GM18951 (cell line): ENCODE results near the gene PLOD2.

Source experiments
- POLR2A ChIP-seq: IDR thresholded peaks from 4 replicates; pipeline ENCODE4 v1.6.1; 2011; ENCODE audit warnings: mild to moderate bottlenecking; ENCODE audit not compliant: insufficient read length, insufficient read depth; ENCODE audit errors: extremely low read depth
- in situ Hi-C: fragments of 300-500 bp; cut with MboI; formaldehyde crosslinking; loops from one replicate; pipeline ENCODE4 v1.12.0; 2022; ENCODE audit warnings: low sequenced_read_pairs, mixed read lengths, inconsistent platforms; ENCODE audit not compliant: unreplicated experiment

The PLOD2 gene

GRCh38 chr3:146164071-146164470 lies 3.1 kb upstream of the PLOD2 start:
- no peak for TF ChIP-seq POLR2A
- in situ Hi-C loops, result loop anchor here (25.0 kb wide), 1 partner anchor 377 kb away; no protein-coding TSS in a partner anchor

- in situ Hi-C loops, result loop anchor here (25.0 kb wide), 1 partner anchor 376 kb away; no protein-coding TSS in a partner anchor
- no peak for TF ChIP-seq POLR2A
Measured at GRCh38 chr3:146163584-146163983, 2.6 kb upstream of the PLOD2 start.

GRCh38 chr3:146162561-146162960 lies 1.6 kb upstream of the PLOD2 start:
- in situ Hi-C loops, result loop anchor here (25.0 kb wide), 1 partner anchor 375 kb away; no protein-coding TSS in a partner anchor

DNA sequence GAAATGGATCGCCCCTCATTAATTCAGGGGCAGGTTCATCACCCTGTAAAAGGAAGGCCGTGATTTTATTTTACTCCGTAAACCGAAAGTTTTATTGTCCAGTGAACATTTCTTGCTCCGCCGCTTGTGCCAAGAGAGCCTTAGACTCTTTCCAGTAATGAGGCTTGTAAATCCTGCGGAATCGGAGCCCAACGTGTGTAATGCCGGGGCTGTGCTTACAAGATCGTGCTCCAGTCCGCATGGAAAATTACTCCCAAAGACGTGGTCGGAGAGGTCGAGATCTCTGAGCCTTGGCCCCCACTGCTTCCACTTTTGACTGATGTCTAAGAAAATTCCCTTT lies 649 bp upstream of the PLOD2 start:
- in situ Hi-C loops, result loop anchor here (25.0 kb wide), 1 partner anchor 374 kb away; no protein-coding TSS in a partner anchor
- TF ChIP-seq POLR2A, result no peak

More at GRCh38 chr3:146162561-146162960, 1.6 kb upstream of the PLOD2 start:
- no peak for TF ChIP-seq POLR2A

DNA sequence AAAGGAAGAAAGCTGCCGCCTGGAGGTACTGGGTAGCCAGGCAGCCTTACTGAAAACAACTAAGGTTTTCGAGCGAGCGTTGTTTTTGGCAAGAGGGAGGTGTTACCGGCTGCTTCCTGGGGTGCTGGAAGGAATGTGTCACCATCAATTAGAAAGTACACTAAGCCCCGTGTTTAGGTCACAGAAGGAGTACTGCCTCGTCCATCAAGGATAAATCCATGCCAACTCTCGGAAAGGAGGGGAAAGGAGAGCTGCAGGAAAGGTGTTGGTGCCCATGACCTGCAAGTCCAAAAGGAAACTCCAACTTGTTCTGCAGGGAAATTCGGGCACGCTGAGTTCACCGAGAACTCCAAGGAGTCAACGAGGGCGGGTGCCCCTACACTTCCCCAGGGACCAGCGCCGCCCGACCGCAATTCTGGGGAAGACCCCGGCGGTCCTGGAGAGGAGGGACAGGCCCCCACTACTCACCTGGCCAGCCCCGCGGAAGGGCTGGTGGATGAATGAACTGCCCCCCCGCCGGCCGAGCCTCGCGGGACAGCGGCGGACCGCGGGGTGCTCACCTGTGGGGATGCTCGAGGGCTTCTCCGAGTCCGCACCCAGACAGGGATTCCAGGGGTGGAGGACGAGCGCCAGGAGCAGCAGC lies 542 bp downstream of the PLOD2 start:
- in situ Hi-C loops, result loop anchor here (25.0 kb wide), 1 partner anchor 373 kb away; no protein-coding TSS in a partner anchor
- TF ChIP-seq POLR2A, result no peak

- in situ Hi-C loops, result loop anchor here (25.0 kb wide), 1 partner anchor 372 kb away; no protein-coding TSS in a partner anchor
Measured at GRCh38 chr3:146159616-146160320, 1.2 kb downstream of the PLOD2 start.

DNA sequence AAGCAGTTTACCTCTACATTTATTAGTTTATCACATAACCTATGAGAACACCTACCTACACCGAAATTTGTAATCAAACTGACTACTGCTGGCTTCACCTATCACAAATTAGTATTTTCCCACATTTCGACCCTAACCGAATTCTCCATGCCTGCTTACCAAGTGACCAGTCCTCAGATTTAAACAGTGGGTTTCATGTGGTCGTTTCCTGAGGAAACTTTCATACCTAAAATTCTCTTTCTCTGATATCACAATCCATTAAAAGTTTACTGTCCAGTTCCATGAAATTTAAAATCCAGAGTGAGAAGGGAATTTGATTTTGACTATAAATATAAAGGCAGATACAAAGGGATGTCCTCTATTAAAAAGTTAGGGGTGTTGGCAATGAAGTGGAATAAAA lies 1.9 kb downstream of the PLOD2 start:
- TF ChIP-seq POLR2A, result no peak
- in situ Hi-C loops, result loop anchor here (25.0 kb wide), 1 partner anchor 372 kb away; no protein-coding TSS in a partner anchor

More at GRCh38 chr3:146159616-146160320, 1.2 kb downstream of the PLOD2 start:
- TF ChIP-seq POLR2A, result no peak

DNA sequence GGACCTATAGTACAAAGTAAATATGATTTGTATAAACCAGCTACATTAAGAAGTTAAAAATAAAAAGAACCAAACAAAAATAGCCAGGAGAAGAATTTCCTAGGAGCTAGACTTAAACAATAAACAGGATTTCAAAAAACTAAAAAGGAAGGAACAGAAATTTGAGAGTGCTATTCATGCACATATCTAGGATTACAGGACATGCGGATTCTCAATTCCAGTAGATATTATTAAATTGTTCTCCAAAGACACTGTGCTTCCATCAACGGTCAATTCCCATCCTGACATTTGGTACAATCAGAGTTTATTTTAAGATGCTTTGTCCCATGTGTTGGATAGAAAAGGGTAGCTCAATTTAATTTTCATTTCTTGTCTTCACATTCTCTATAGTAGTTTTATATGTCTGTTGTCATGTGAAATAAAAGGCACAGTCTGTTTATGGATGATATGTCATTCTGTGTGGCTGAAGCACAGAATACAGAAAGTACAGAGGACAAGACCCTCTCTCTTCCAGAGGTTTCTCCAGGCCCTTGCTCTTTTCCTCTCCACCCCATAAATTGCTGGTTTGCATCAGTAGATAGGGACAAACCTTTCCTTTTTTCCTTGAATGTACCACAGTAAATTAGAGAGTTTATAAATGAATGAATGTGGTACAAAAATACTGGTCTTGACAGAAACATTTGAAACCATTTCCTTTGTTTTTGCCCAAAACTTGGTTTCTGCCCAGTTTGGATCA lies 3.5 kb downstream of the PLOD2 start:
- TF ChIP-seq POLR2A, result no peak
- in situ Hi-C loops, result loop anchor here (25.0 kb wide), 1 partner anchor 370 kb away; no protein-coding TSS in a partner anchor

DNA sequence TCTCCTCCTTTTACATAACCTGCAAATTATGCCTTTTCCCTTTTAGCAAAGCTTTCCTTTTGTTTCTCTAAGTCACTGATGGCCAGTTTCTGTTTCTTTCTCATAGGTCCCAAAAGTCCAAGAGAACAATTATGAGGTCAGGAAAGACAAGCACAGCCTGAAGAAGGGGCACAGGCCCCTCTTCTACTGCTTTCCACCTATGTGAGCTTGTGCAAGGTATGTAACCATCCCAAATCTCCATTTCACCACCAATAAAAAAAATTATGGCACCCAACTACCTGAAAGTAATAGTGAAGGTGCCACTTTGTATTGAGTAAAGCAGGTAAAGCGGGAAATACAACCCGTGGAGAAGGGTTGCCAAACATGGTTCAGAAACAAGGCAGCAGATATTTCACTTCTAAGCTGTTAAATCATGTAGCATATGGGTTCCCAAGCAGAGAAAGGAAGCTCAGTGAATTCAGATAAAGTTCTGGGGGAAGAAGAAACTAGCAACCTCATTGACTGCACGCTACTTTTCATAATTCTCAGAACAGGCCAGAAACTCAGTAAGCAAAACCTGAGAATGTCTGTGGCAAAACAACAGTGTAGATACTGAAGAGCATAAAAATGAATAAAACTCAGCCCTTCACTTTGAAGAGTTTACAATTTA lies 4.2 kb downstream of the PLOD2 start:
- in situ Hi-C loops, result loop anchor here (25.0 kb wide), 1 partner anchor 369 kb away; no protein-coding TSS in a partner anchor
- TF ChIP-seq POLR2A, result no peak

DNA sequence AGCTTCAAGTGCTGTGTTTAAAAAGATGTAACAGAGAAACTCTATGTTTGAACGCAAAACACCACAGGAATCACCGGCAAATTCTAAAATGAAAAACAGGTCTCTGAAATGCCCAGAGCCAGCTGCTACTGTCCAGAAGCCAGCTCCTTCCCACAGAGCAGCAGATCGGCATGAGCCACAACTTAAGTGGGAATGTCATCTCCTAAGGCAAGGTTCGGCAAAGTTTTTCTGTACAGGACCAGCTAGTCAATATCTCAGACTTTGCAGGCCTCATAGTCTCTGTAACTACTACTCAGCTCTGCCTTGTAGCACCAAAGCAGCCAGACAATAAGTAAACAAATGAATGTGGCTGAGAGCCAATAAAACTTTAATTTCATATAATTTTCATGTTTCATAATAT lies 4.9 kb downstream of the PLOD2 start:
- in situ Hi-C loops, result loop anchor here (25.0 kb wide), 1 partner anchor 369 kb away; no protein-coding TSS in a partner anchor
- TF ChIP-seq POLR2A, result no peak

DNA sequence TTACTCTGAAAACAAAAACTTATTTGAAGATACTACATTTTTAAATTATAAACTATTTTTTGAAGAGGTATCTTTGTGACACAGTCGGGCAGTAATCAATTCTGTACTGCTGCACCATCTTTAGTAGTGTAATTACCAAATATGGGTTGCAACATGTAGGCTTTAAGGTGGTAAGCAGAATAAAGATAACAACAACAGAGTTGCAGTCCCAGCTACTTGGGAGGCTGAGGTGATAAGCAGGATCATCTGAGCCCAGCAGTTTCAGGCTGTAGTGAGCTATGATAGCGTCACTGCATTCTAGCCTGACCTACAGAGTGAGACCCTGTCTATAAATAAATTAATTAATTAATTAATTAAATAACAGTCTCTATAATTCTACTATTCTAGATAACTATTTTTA lies 6.0 kb downstream of the PLOD2 start:
- in situ Hi-C loops, result loop anchor here (25.0 kb wide), 1 partner anchor 368 kb away; no protein-coding TSS in a partner anchor
- no peak for TF ChIP-seq POLR2A

- in situ Hi-C loops, result loop anchor here (25.0 kb wide), 1 partner anchor 367 kb away; no protein-coding TSS in a partner anchor
- no peak for TF ChIP-seq POLR2A
Measured at GRCh38 chr3:146154316-146154715, 6.7 kb downstream of the PLOD2 start.
